HepG2 (cell line): ENCODE data around the gene WNK4. TPM values are rescaled to one million over a fixed set of nuclear protein-coding genes. Genes with fewer than 3 reads are reported as not detected.
A peak's percentile ranks its signal among the peaks of the same experiment; 100 is the strongest.

Source experiments
- ATF4 ChIP-seq, 2 experiments: fragments of 450-650 bp in 1 of 2; sonication (generic) in 1 of 2; formaldehyde crosslinking; IDR thresholded peaks; 2 replicates each; pipeline versions ENCODE4 v1.5.0 to v1.8.0; 2020 to 2022; ENCODE audit warnings: mild to moderate bottlenecking in 1 of 2, missing genetic modification reagents in 1 of 2
- DRAP1 ChIP-seq: IDR thresholded peaks from 2 replicates; pipeline ENCODE4 v1.6.1; 2016; ENCODE audit warnings: missing genetic modification reagents, missing compliant biosample characterization
- MED8 ChIP-seq: sonication (generic); formaldehyde crosslinking; IDR thresholded peaks from 2 replicates; pipeline ENCODE4 v1.8.1; 2023; ENCODE audit warnings: mild to moderate bottlenecking, missing genetic modification reagents; ENCODE audit not compliant: insufficient replicate concordance
- PBX2 ChIP-seq: IDR thresholded peaks from 2 replicates; pipeline ENCODE4 v1.6.1; 2016; ENCODE audit warnings: control low read depth
- RBFOX2 ChIP-seq: fragments of 200-400 bp; formaldehyde crosslinking; IDR thresholded peaks from 2 replicates; pipeline ENCODE4 v1.6.1; 2017; ENCODE audit warnings: low read depth, mild to moderate bottlenecking, low read length
- SRSF1 ChIP-seq: fragments of 200-400 bp; formaldehyde crosslinking; optimal IDR thresholded peaks from 2 replicates; pipeline ENCODE3; 2017; ENCODE audit warnings: mild to moderate bottlenecking, low read depth, low read length, moderate library complexity
- ZNF224 ChIP-seq: sonication (generic); formaldehyde crosslinking; IDR thresholded peaks from 2 replicates; pipeline ENCODE4 v1.5.0; 2020; ENCODE audit warnings: mild to moderate bottlenecking, missing genetic modification reagents
- ZNF333 ChIP-seq: sonication (generic); formaldehyde crosslinking; IDR thresholded peaks from 2 replicates; pipeline ENCODE4 v1.4.0; 2020; ENCODE audit warnings: mild to moderate bottlenecking, missing genetic modification reagents, borderline replicate concordance
- ZNF496 ChIP-seq: sonication (generic); formaldehyde crosslinking; IDR thresholded peaks from 2 replicates; pipeline ENCODE4 v1.8.1; 2023; ENCODE audit warnings: mild to moderate bottlenecking, moderate library complexity, missing genetic modification reagents; ENCODE audit not compliant: insufficient replicate concordance
- ZNF772 ChIP-seq: sonication (generic); formaldehyde crosslinking; IDR thresholded peaks from 2 replicates; pipeline ENCODE4 v1.5.0; 2020; ENCODE audit warnings: mild to moderate bottlenecking, missing genetic modification reagents
- ZSCAN20 ChIP-seq: sonication (generic); formaldehyde crosslinking; IDR thresholded peaks from 2 replicates; pipeline ENCODE4 v1.4.0; 2020; ENCODE audit warnings: missing genetic modification reagents, mild to moderate bottlenecking, borderline replicate concordance
- polyA plus RNA-seq, 8 experiments: library from polyadenylated mRNA; depleted of rRNA in 3 of 8; stranded (reverse) in 7 of 8; unstranded in 1 of 8; fragments of >200 nt; fragmentation: Illumina TruSeq in 4 of 8; extraction: Trizol in 4 of 8; gene quantifications; 2 replicates each; pipeline versions ENCODE4 v1.2.1 to v1.2.3, GENCODE V29; 2011 to 2016; ENCODE audit warnings: low read depth in 4 of 8, missing spikeins in 1 of 8, mixed read lengths in 1 of 8; ENCODE audit not compliant: insufficient read depth in 1 of 8
- total RNA-seq, 5 experiments: library from RNA; depleted of rRNA; stranded (reverse); fragments of >200 nt; fragmentation: Illumina TruSeq; extraction: Trizol; gene quantifications; 2 replicates each; pipeline ENCODE4 v1.2.3, GENCODE V29; 2016; ENCODE audit warnings: low read depth in 1 of 5
- TF ChIP-seq, protein P1 (sequence below): IDR thresholded peaks from 2 replicates; pipeline ENCODE4 v1.6.1; 2012; ENCODE audit warnings: low read depth, low read length, improper control_type of control experiment
- TF ChIP-seq, protein P2 (sequence below): sonication (generic); formaldehyde crosslinking; IDR thresholded peaks from 2 replicates; pipeline ENCODE4 v1.5.1; 2020; ENCODE audit warnings: missing genetic modification reagents, mild to moderate bottlenecking, borderline replicate concordance
- TF ChIP-seq, protein P3 (sequence below): IDR thresholded peaks from 2 replicates; pipeline ENCODE4 v1.6.1; 2016; ENCODE audit warnings: mild to moderate bottlenecking, missing biosample characterization, missing genetic modification reagents
- TF ChIP-seq, protein P4 (sequence below): sonication (generic); formaldehyde crosslinking; IDR thresholded peaks from 2 replicates; pipeline ENCODE4 v1.9.0; 2021; ENCODE audit warnings: mild to moderate bottlenecking, missing genetic modification reagents

WNK4 gene
- total and polyA plus RNA-seq, 2 of the 13 experiments (the other 11 are each of a cell fraction or from before 2014, with no cell fraction given), result 2.7 to 13.7 TPM

DNA sequence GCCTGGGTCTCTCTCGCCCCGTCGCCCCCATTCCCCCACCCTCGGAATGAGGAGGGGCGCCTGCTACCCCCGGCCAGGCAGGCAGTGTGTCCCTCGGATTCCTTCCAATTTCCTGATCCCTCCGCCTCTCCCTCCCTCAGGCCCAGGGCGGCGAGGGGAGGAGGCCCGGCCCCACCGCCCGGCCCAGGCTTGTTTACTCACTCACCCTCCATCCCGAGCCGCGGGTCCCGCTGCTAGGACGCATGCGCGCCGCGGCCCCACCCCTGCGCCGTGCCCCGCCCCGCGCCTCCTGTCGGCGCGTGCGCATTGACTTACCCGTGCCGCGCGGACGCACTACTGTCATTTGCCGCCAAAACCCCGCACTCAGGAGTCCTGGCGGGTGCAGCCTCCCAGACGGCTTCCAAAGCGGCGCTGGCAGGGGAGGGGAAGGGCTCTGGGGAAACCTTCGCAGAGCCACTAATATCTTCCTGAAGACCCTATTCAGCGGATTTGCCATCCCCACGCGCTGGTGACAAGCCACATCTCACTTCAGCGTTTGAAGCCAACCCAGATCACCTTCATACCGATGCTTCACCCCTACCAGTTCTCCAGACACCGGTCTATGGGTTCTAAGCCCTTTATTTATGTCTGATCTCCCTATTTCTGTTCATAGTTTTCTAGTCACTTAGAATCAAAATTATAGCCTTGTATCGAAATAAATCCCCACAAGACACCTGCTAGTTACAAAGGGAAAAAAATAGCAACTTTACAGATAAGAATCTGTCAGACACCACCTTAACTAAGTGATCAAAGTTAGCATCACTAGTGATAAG lies 35.4 kb upstream of the WNK4 start, which contains the start of gene EZH1 (continued):
- TF ChIP-seq, protein P1, sequence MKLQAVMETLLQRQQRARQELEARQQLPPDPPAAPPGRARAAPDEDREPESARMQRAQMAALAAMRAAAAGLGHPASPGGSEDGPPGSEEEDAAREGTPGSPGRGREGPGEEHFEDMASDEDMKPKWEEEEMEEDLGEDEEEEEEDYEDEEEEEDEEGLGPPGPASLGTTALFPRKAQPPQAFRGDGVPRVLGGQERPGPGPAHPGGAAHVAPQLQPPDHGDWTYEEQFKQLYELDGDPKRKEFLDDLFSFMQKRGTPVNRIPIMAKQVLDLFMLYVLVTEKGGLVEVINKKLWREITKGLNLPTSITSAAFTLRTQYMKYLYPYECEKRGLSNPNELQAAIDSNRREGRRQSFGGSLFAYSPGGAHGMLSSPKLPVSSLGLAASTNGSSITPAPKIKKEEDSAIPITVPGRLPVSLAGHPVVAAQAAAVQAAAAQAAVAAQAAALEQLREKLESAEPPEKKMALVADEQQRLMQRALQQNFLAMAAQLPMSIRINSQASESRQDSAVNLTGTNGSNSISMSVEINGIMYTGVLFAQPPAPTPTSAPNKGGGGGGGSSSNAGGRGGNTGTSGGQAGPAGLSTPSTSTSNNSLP, result no peak
- TF ChIP-seq ZNF224, result peak; percentile 90; the same call in 1 of the 2 replicates
- peak; percentile 36; the same call in 1 of the 2 replicates for TF ChIP-seq ZNF333 (CRISPR knock-in tag)
- peak; percentile 52 for TF ChIP-seq SRSF1
- TF ChIP-seq ATF4 (CRISPR knock-in tag; IDR thresholded peaks at IDR 0.05), result no peak; a peak in 1 of 4 replicates
- TF ChIP-seq DRAP1 (CRISPR knock-in tag), result peak; percentile 36; the same call in 1 of the 2 replicates
- no peak for TF ChIP-seq ZNF496 (CRISPR knock-in tag)
- no peak for TF ChIP-seq PBX2 (CRISPR knock-in tag)
- TF ChIP-seq, protein P2, sequence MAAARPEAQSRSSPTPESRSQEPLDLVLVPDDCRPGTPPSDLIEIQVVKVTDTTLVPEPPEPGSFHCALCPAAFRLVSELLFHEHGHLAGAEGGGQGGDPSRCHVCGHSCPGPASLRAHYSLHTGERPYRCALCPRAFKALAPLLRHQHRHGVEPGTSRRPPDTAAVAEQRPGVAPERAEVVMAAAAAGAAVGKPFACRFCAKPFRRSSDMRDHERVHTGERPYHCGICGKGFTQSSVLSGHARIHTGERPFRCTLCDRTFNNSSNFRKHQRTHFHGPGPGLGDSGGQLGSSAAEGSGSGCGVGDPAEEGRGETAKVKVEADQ (CRISPR knock-in tag), result no peak
- TF ChIP-seq MED8 (CRISPR knock-in tag), result peak; percentile 73
- TF ChIP-seq, protein P3, sequence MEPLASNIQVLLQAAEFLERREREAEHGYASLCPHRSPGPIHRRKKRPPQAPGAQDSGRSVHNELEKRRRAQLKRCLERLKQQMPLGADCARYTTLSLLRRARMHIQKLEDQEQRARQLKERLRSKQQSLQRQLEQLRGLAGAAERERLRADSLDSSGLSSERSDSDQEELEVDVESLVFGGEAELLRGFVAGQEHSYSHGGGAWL (CRISPR knock-in tag), result peak; percentile 14; the same call in 1 of the 2 replicates
- no peak; the same call in 1 of the 2 replicates for TF ChIP-seq ZSCAN20
- peak; percentile 98 for TF ChIP-seq RBFOX2
- TF ChIP-seq, protein P4, sequence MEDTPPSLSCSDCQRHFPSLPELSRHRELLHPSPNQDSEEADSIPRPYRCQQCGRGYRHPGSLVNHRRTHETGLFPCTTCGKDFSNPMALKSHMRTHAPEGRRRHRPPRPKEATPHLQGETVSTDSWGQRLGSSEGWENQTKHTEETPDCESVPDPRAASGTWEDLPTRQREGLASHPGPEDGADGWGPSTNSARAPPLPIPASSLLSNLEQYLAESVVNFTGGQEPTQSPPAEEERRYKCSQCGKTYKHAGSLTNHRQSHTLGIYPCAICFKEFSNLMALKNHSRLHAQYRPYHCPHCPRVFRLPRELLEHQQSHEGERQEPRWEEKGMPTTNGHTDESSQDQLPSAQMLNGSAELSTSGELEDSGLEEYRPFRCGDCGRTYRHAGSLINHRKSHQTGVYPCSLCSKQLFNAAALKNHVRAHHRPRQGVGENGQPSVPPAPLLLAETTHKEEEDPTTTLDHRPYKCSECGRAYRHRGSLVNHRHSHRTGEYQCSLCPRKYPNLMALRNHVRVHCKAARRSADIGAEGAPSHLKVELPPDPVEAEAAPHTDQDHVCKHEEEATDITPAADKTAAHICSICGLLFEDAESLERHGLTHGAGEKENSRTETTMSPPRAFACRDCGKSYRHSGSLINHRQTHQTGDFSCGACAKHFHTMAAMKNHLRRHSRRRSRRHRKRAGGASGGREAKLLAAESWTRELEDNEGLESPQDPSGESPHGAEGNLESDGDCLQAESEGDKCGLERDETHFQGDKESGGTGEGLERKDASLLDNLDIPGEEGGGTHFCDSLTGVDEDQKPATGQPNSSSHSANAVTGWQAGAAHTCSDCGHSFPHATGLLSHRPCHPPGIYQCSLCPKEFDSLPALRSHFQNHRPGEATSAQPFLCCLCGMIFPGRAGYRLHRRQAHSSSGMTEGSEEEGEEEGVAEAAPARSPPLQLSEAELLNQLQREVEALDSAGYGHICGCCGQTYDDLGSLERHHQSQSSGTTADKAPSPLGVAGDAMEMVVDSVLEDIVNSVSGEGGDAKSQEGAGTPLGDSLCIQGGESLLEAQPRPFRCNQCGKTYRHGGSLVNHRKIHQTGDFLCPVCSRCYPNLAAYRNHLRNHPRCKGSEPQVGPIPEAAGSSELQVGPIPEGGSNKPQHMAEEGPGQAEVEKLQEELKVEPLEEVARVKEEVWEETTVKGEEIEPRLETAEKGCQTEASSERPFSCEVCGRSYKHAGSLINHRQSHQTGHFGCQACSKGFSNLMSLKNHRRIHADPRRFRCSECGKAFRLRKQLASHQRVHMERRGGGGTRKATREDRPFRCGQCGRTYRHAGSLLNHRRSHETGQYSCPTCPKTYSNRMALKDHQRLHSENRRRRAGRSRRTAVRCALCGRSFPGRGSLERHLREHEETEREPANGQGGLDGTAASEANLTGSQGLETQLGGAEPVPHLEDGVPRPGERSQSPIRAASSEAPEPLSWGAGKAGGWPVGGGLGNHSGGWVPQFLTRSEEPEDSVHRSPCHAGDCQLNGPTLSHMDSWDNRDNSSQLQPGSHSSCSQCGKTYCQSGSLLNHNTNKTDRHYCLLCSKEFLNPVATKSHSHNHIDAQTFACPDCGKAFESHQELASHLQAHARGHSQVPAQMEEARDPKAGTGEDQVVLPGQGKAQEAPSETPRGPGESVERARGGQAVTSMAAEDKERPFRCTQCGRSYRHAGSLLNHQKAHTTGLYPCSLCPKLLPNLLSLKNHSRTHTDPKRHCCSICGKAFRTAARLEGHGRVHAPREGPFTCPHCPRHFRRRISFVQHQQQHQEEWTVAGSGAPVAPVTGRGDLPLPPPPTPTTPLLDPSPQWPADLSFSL (CRISPR knock-in tag), result no peak
- peak; percentile 97 for TF ChIP-seq ZNF772 (CRISPR knock-in tag)
